AML-193 (cell line): ENCODE results near the gene MYOCD.
A peak's percentile ranks its signal among the peaks of the same experiment; 100 is the strongest.

Experiments used
- DNase-seq, 2 experiments: peaks; one replicate each; lab custom pipeline; 2025; lab: John Stamatoyannopoulos, UW

The MYOCD gene

GRCh38 chr17:12643822-12644221, 21.9 kb upstream of the MYOCD start:
- DNase-seq = no peak

- no peak for DNase-seq
Observed at GRCh38 chr17:12644623-12645022, 21.1 kb upstream of the MYOCD start.

GRCh38 chr17:12646761-12647422, 18.8 kb upstream of the MYOCD start:
- DNase-seq = peak; percentile 1

DNA sequence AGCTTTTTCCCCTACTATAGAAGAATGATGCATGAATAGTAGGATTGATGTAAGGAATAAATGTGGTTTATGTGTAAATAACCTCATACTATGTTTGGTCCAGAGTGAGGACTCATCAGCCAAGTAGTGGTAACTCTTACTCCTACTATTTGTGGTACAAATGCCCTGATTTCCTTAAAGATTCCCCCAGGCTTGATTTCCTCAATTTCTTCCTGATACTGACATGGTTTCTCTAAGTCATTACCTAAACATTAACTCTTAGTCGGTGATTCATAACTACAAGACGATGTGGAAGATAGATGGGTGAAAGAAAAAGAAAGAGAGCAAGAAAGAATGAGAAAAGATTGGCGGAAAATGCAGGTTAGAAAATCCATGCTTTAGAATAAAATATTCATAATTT, 17.2 kb upstream of the MYOCD start:
- DNase-seq = no peak

DNA sequence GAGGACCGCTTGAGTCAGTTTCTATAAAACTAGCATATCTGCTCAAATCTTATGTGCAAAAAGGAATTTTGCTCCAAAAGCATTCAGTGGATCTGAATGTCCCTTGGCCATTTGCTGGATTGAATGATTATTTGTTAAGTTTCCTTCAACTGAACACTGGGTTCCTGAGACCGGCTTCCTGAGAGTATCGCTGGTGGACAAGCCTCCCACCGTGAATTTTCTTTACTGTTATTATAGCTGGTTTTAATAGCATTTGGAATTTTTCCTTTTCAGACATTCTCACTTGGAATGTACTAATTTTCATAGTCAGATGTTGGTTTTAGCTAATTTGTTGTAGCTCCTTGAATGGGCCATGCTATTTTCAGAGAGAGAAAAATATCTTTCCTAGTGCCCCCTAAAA, 9.8 kb upstream of the MYOCD start:
- DNase-seq = no peak

GRCh38 chr17:12656354-12656753, 9.3 kb upstream of the MYOCD start:
- DNase-seq = no peak

- no peak for DNase-seq
Observed at GRCh38 chr17:12659500-12659899, 6.2 kb upstream of the MYOCD start.

- no peak for DNase-seq
Observed at GRCh38 chr17:12664252-12664651, 1.4 kb upstream of the MYOCD start.

DNA sequence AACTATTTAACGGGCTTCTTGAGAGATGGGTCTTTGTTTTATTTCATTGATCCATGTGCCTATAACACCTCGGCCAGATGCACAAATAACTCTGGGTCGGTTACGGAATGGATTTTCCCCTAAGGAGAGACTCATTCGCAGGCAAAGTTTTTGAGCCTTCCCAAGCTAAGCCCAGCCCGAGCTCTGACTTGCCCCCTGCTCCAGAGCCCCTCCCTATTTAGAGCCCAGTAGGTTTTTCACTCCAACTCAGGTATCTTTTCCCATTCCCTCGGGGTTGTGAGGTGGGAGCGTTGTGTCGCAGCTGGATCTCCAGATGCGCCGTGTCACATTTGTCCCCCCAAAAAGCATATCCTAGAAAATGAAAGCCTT, 812 bp upstream of the MYOCD start:
- DNase-seq = no peak

- no peak for DNase-seq
Observed at GRCh38 chr17:12666718-12667117, 1.0 kb downstream of the MYOCD start.

GRCh38 chr17:12667299-12667958, 1.7 kb downstream of the MYOCD start:
- DNase-seq = no peak

- DNase-seq = no peak
Observed at GRCh38 chr17:12671906-12672305, 6.2 kb downstream of the MYOCD start.

- no peak for DNase-seq
Observed at GRCh38 chr17:12672947-12673346, 7.3 kb downstream of the MYOCD start.

- DNase-seq = no peak
Observed at GRCh38 chr17:12673788-12674187, 8.1 kb downstream of the MYOCD start.

- no peak for DNase-seq
Observed at GRCh38 chr17:12680407-12680897, 14.8 kb downstream of the MYOCD start.

- DNase-seq = no peak
Observed at GRCh38 chr17:12680993-12681392, 15.3 kb downstream of the MYOCD start.

DNA sequence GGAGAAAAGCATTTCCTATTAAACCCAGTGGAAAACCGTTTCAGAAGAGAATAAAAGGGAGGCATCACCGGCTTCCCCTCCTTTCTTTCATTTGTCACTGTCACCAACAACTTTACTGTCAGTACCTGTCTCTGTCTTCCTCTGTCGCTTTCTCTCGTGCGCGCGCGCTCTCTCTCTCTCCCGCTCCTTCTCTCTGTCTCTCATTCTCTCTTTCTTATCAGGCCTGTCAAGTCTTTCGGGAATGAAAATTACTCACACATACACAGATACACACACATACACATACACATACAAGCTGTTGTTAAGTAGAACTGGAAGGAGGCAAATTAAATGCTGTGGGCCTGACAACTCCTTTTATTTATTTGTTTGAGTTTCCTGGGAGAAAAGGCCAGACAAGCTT, 17.6 kb downstream of the MYOCD start:
- DNase-seq = no peak

DNA sequence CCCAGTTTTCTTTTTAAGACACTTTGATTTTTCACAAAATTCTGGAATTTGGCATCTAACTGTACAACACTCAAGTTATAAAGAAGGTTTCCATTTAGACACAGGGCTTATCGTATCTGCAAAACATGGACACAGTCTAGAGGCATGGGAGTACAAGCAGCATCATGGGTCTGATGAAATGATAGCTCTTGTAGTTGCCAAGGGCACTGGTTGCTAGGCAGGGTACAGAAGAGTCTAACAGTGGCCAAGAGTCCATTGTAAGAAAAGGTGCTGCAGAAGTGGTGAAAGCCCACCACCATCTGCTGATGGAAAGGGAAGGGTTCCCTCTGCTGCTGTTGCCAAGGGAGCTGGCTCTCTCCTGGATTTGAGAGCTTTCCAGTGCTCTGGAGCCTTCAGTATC, 20.8 kb downstream of the MYOCD start:
- DNase-seq = no peak

DNA sequence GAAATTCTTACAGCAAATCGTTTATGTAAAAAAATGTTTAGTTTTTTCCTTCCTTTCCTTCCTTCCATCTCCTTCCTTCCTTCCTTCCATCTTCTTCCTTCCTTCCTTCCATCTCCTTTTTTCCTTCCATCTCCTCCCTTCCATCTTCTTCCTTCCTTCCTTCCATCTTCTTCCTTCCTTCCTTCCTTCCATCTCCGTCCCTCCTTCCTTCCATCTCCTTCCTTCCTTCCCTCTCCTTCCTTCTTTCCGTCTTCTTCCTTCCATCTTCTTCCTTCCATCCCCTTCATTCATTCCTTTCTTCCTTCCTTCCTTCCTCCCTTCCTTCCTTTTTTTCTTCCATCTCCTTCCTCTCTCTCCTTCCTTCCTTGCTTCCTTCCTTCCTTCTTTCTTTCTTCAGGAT, 22.7 kb downstream of the MYOCD start:
- no peak for DNase-seq

GRCh38 chr17:12691173-12691572, 25.5 kb downstream of the MYOCD start:
- no peak for DNase-seq

DNA sequence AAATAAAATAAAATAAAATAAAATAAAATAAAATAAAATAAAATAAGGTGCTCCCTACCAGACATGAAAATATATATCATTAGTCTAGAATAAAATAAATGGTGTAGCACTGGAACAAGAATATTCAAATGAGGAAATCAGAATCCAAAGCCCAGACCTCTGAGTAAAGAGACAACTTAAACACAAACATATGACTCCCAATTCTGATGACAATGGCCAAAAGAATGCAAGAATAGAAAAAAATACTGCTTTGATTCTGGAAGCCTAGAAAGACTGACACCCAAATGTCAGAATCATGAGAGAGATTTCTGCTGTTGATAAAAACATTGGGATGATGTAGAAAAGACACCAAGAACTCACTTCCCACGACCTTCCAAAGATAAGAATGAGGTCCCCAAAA, 27.9 kb downstream of the MYOCD start:
- DNase-seq = no peak

- DNase-seq = no peak
Observed at GRCh38 chr17:12706070-12706469, 40.4 kb downstream of the MYOCD start.

- no peak for DNase-seq
Observed at GRCh38 chr17:12709063-12709462, 43.4 kb downstream of the MYOCD start.

GRCh38 chr17:12712415-12712814, 46.7 kb downstream of the MYOCD start:
- DNase-seq = no peak
